KG1 (cell line): ENCODE results near the gene MINPP1.
"Not testable (repeated sequence)": the region's sequence is repeated elsewhere in the genome, so short reads cannot be mapped to it uniquely, and the experiment has no call there.

Source experiments
- DNase-seq: peaks from one replicate; lab custom pipeline; 2025; lab: John Stamatoyannopoulos, UW

The MINPP1 gene

DNA sequence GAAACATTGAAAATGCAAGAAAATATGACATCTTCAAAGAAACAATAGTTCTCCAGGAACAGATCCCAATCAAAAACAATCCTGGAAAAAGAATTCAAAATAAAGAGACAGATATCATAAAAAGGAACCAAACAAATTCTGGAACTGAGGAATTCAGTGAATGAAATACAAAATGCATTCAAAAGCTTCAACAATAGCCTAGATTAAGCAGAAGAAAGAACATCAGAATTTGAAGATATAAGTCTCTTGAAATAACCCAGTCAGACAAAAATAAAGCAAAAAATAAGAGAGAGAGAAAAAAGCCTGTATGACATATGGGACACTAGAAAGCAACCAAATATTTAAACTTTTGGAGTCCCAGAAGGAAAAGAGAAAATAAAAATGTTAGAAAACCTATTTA, 60.3 kb downstream of the MINPP1 start:
- no peak for DNase-seq

DNA sequence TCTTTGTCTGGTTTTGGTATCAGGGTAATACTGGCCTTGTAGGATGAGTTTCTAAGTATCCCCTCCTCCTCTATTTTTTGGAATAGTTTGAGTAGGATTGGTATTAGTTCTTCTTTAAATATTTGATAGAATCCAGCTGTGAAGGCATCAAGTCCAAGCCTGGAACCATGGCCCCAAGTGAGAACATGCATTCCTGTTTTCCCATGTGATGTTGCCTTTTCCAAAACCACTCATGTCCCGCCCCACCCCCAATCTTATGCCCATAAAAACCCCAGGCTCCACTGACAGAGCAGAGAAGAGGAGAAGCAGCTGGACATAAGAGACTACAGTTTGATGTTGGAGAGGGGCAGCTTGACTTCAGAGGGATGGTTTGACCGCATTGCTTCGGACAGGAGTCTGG, 71.2 kb downstream of the MINPP1 start:
- DNase-seq: no peak

DNA sequence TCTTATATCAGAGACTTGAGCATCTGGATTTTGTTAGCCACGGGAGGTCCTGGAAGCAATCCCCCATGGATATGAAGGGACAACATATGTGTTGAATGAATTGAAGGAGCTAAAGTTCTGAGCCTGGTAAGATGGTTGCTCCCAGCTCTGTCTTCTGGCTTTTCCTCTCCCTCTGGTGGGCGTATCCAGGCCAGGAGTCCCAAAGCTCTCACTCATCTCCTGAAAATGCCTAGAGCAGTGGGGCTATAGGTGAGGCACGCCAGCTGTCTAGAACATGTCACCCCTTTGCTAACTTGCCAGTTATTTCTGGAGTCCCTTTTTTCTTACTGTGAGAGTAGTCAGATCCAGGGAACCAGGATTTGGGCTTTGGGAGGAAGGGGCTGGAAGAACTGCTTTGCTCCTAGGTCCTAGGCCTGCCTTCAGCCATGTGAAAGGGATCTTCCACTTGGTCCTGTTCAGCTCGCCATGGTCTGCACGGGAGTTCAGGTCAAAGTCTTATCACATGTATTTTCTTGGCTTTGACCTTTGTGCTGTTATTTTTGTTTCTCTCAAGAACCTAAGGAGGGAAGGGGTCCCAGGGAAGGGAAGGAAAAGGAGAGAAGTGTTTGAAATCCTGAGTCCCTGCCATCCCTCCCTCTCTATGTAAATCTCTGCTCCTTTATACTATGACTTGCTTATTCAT, 73.6 kb downstream of the MINPP1 start:
- no peak for DNase-seq

DNA sequence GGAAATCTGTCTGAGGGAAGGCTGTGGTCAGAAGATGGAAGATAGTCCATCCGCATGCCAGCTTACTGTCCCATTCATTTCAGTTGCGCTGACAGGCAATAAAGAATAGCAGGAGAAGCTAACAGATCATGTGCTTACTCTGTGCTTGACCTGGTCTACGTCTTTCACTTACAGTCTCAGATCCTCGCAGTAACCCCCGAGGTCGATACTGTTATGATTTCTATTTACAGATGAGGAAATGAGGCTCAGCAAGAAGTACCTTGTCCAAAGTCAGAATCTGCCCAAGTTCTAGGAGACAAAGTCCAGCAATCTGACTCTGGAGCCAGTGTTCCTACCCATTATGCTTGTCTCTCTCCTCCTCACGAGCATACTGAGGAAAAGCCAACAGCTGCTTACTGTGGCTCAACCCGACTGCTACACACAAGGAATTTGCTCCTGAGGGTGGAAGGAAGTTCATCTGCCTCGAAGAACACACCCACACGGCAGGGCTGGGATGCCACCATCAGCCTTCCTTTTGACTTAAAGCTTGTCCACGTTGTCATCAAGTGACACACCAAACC, 74.2 kb downstream of the MINPP1 start:
- no peak for DNase-seq

DNA sequence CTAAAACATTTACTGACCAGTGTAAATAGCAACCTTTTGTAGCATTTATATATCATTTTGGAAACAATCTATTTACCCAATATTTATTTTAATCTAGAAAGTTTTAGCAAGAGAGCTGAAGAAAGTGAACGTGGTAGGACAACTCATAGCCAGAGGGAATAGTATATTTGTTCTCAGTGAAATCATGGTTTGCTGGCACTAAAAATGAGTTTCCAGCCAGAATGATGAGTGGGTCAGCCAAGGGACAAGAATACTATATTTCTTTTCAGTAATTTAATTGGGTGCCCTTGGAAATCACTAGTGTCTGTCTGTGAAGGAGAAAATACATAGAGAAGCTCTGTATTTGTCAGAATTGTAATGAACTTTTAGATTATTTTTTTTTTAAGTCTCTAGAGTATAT, 74.9 kb downstream of the MINPP1 start:
- no peak for DNase-seq

DNA sequence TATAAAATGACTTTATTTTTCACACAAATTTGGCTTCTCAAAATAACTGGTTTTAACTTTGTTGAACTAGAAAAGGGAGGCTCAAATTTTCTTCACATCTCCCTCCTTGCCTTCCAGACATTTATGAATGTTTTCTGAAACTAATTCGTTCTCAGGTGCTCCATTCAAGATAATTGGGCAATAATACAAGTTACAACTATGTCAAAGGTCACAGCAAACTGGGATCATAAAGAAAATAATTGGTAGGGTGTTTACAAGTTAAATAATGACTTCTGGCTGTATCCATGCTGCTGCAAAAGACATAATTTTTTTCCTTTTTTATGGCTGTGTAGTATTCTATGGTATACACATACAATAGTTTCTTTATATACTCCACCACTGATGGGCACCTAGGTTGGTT, 75.3 kb downstream of the MINPP1 start:
- DNase-seq: no peak

DNA sequence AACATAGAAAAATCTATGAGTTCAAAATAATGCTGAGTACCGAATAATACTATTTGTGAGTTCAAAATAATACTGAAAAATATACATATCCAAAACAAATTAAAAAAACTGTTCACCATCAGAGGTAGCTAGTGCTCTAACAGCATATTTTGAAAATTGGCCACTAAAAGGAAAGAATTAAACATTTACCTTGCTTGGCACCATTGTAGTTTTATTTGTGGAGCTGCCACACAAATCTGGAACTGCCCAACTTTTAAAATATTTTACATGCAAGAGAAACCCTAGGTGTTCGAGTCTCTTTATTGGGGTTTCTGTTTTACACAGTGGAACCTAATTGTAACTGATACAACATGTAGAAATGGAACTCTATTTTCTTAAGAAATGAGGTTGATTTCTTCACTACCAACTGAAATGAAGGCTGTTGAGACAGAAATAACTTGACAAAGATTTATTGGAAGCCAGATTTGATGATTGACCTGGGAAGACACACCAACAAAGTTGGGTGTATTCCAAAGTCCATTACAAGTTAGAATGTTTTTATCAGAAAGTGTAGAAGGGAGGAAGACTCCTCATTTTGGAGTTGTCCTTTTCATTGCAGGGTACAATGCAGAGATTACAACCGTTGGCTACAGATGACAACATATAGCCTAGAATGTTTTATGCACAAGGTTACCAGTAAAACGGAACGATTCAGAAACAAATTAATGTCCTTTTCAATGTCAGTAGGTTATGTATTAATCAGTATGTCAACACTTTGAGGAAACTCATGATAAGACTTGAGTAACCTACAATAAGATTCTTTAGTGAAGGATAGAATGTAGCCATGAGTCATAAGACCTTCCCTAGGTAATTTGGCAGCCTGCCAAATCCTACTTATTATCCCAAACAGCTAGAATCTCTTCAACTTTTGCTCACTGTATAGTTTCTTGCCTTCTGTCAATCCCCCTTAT, 81.1 kb downstream of the MINPP1 start:
- DNase-seq: no peak

DNA sequence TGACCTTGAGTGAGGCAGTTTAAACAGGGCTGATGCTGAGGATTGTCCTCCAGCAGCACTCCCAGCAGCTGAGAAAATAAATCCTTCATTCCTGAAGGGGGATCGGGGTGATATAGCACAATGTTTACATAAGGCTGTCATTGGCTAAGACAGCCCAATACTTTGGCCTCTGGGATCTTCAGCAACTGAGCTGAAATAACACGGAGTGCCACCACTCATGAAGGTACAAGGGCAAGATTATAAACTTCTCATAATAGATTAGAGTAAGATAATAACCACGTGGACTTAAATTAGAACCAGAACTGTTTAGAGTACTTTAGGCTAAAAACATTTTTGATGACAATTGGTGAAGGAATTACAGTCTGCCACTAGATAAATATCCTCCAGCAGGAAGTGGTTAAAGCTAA, 85.0 kb downstream of the MINPP1 start:
- no peak for DNase-seq

DNA sequence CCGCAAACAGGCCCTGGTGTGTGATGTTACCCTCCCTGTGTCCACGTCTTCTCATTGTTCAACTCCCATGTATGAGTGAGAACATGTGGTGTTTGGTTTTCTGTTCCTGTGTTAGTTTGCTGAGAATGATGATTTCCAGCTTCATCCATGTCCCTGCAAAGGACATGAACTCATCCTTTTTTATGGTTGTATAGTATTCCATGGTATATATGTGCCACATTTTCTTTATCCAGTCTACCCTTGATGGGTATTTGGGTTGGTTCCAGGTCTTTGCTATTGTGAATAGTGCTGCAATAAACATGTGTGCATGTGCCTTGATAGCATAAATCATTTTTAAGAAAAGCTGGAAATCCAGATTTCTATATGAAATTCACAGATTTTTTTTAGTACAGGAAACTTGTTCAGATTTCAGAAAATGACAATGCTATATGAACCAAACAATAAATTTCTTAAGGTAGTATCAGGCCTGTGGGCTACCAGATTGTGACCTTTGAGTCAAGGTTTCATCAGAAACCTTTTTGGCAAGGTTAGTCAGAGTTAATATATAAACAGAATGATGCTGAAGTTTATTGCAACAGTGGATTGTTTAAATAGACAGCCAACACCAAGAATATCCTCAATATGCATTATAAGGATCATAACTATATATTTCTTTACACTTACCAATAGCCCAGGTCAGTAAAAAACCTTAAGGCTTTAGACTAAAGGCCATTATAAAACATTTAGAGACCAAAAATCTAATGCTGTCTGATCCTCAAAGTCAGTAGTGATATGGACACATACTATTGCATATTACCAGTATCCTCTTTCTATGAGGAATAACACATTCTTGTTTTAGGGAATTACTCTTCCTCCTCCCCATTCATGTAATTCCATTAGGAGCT, 86.3 kb downstream of the MINPP1 start:
- DNase-seq: no peak

DNA sequence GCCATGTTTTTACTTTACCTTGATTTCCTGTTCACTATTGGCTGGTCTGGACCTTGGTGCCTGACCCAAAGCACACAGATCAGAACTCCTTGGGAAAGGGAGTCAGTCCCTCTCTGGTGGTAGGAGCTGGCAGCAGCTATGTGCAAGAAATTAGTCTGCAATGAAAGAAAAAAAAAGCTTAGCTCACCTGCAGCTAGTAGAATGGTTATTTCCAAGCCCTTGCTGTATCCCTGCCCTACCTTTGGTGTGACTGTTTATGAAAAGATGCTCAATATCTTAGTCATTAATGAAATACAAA, 86.8 kb downstream of the MINPP1 start:
- no peak for DNase-seq

DNA sequence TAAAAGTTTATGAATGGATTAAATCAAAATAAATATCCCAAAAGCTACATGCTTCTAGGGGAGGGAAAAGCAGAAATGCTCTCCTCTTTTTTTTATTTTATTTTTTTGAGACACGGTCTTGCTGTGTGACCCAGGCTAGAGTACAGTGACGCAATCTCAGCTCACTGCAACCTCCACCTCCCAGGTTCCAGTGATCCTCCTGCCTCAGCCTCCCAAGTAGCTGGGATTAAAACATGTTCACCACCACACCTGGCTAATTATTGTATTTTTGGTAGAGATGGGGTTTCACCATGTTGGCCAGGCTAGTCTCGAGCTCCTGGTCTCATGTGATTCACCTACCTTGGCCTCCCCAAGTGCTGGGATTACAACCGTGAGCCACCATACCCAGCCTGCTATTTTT, 88.2 kb downstream of the MINPP1 start:
- not testable (repeated sequence) for DNase-seq

DNA sequence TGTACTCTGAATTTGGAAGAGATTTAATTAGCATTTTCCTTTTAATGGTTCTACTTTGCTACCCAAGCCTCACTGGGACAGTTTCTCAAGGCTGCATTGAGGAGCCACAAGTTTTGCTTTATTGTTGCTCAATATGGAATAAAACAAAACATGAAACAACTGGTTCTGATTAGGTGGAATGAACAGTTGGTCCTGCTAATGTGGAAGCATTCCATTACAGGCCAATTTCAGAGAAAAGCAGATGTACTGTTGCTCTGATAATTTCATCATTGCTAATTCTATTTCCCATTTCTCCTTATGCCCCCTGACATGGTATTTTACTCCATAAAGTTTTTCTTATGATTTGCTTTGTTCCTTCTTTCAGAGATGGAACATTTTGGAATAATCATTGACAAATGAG, 89.0 kb downstream of the MINPP1 start:
- DNase-seq: no peak

DNA sequence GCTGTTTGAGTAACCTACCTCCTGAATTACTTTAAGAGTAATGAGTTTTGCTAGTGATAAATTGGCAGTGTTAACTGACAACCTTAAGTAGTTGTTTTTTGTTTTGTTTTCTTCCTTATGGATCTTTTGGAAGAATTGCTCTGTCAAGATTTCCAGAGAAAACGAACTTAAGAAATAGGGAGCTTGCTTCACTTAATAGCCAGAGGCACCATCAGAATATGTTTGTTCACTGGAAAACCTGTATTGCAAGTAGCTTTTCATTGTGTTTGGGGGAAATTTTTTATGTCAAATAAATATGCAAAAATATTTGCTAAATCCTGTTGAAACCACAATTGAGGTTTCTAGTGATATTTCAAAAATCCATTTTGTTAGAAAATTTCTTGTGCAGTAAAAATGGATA, 89.5 kb downstream of the MINPP1 start:
- no peak for DNase-seq

DNA sequence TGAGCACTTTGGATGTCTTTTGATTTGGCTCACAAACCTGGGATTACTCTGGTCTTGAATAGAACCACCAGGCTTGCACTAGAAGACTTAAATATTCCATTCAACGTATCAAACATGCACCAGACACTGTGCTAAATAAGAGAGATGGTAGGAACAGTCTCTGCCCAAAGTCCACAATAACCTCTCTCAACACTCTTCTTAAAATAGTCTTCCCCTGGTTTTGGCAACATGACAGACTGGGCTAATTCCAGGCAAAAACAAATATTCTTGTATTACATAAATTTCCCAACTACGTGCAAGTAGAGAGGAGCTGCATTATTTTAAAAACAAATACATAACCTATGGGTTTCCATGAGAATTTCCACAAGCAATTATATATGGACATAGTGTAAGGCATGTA, 90.2 kb downstream of the MINPP1 start:
- DNase-seq: no peak

DNA sequence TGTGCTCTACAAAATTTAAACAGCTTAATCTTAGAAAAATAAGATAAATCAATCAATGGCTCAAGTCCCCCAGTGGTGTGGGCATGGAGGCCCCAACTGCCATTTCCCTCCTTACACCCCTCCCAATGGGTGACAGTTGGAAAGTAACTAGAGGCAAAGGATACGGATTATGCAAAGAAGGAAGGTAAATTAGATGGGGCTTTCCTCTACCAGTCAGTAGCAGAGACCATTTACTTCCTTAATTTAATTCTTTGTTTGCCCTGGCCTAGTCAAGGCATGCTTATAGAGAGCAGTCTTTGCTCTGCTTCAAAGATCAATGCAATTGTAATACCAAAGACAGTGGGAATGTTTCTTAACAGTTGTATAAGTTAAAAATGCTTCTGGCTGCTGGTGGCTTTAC, 91.7 kb downstream of the MINPP1 start:
- no peak for DNase-seq

DNA sequence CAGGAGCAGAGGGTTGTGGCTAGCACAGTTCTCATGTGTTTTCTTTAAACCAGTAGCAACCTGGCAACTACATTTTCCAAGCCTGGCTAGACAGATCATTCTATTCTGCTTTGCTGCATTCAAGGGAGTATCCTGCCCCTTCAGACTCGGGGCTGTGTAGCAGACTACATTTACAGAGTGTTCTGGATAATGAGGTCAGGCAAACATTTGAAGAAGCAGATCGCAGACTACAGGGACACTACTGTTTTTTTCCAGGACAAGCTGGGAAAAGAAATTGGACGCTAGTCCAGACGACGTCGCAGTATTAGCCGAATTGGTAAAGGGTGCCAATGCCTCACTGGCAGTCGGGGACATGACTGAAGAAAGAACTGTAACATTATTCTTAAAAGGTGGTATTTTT, 94.0 kb downstream of the MINPP1 start:
- DNase-seq: no peak

DNA sequence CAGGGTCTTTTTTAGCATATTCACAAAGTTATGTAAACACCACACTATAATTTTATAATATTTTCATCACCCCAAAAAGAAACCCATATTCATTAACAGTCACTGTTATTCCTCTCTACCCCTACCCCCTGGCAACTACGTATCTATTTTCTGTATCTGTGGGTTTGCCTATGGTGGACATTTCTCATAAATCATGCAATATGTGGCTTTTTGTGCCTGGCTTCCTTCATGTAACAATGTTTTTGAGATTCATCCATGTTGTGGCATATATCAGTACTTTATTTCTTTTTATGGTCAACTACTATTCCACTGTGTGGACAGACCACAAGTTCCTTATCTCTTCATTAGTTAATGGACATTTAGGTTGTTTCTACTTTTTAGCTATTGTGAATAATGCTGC, 95.9 kb downstream of the MINPP1 start:
- DNase-seq: no peak
